Hepatocyte (in vitro differentiated cells): Measurements from ENCODE around the gene EFNA2. TPM values are rescaled to one million over a fixed set of nuclear protein-coding genes. Genes with fewer than 3 reads are reported as not detected.

Experiments used
- DNase-seq: peaks from one replicate; pipeline ENCODE4 v3.0.0-alpha.2; 2016; ENCODE audit warnings: low spot score
- H2AFZ ChIP-seq: fragments of 200-600 bp; sonication (generic); 2 replicates; pipeline ENCODE4 v1.6.0; 2016; ENCODE audit warnings: antibody characterized with exemption, mild to moderate bottlenecking
- H3K27ac ChIP-seq: fragments of 200-600 bp; sonication (generic); 2 replicates; pipeline ENCODE4 v1.5.1; 2016; ENCODE audit warnings: mild to moderate bottlenecking
- H3K27me3 ChIP-seq: fragments of 200-600 bp; sonication (generic); 2 replicates; pipeline ENCODE4 v1.6.1; 2016
- H3K36me3 ChIP-seq: fragments of 200-600 bp; sonication (generic); replicated peaks from 2 replicates; pipeline ENCODE4 v1.5.1; 2016; ENCODE audit warnings: low read depth; ENCODE audit not compliant: insufficient read depth
- H3K4me1 ChIP-seq: fragments of 200-600 bp; sonication (generic); 2 replicates; pipeline ENCODE4 v1.5.1; 2016; ENCODE audit warnings: mild to moderate bottlenecking, moderate library complexity; ENCODE audit not compliant: insufficient read depth
- H3K4me2 ChIP-seq: fragments of 200-600 bp; sonication (generic); 2 replicates; pipeline ENCODE4 v1.6.0; 2016
- H3K4me3 ChIP-seq: fragments of 200-600 bp; sonication (generic); 2 replicates; pipeline ENCODE4 v1.5.1; 2016; ENCODE audit warnings: mild to moderate bottlenecking
- H3K79me2 ChIP-seq: fragments of 200-600 bp; sonication (generic); 2 replicates; pipeline ENCODE4 v1.6.0; 2017; ENCODE audit warnings: mild to moderate bottlenecking
- H3K9me2 ChIP-seq: fragments of 200-600 bp; sonication (generic); replicated peaks from 2 replicates; pipeline ENCODE4 v1.6.0; 2017; ENCODE audit warnings: mild to moderate bottlenecking; ENCODE audit not compliant: insufficient read depth
- H3K9me3 ChIP-seq: fragments of 200-600 bp; sonication (generic); 2 replicates; pipeline ENCODE4 v1.5.1; 2016; ENCODE audit warnings: low read depth, mild to moderate bottlenecking
- H4K20me1 ChIP-seq: fragments of 200-600 bp; sonication (generic); 2 replicates; pipeline ENCODE4 v1.6.0; 2016; ENCODE audit warnings: mild to moderate bottlenecking; ENCODE audit not compliant: insufficient read depth, poor library complexity, severe bottlenecking
- CTCF ChIP-seq: fragments of 200-600 bp; sonication (generic); IDR thresholded peaks from 2 replicates; pipeline ENCODE4 v1.5.1; 2016; ENCODE audit warnings: antibody characterized with exemption, mild to moderate bottlenecking; ENCODE audit not compliant: poor library complexity
- EZH2 ChIP-seq: fragments of 200-600 bp; sonication (generic); IDR thresholded peaks from 2 replicates; pipeline ENCODE4 v1.6.1; 2016; ENCODE audit warnings: antibody characterized with exemption, mild to moderate bottlenecking, borderline replicate concordance
- EZH2phosphoT487 ChIP-seq: fragments of 200-600 bp; sonication (generic); IDR thresholded peaks from one replicate; pipeline ENCODE4 v1.6.1; 2018; ENCODE audit warnings: antibody characterized with exemption, mild to moderate bottlenecking, low read depth, moderate library complexity; ENCODE audit not compliant: unreplicated experiment, severe bottlenecking
- WGBS: methylation state at CpG from one replicate; pipeline ENCODE4 v1.1.6; 2016; ENCODE audit warnings: low lambda C conversion rate; ENCODE audit errors: missing lambda C conversion rate; 5-methylcytosine and 5-hydroxymethylcytosine counted together
- polyA plus RNA-seq: library from polyadenylated mRNA; unstranded; fragments of >200 nt; fragmentation: Nextera tagmentation; extraction: Ambion mirVana; gene quantifications from 2 replicates; pipeline ENCODE4 v1.2.1, GENCODE V29; 2016
- total RNA-seq: library from RNA; depleted of rRNA; stranded (reverse); fragments of >200 nt; gene quantifications from 2 replicates; pipeline ENCODE4 v1.2.3, GENCODE V29; 2014

The EFNA2 gene
- total and polyA plus RNA-seq, 2 experiments from 2014 or later, result 1.3 to 14.2 TPM

GRCh38 chr19:1282588-1283206, 3.0 kb upstream of the EFNA2 start:
- Histone ChIP-seq H3K27ac (no peak overlapping the region), H2AFZ (no peak overlapping the region), H3K9me3 (no peaks in the 10 kb centered on the region), H3K4me2 (no peak overlapping the region), H4K20me1 (no peaks in the 10 kb centered on the region), H3K36me3 (no peaks in the 10 kb centered on the region), H3K79me2 (peaks cover 14% of the 10 kb centered on the region), H3K4me1 (peaks cover 30% of the 10 kb centered on the region), H3K4me3 (no peak overlapping the region), H3K27me3 (no peaks in the 10 kb centered on the region), H3K9me2 (no peaks in the 10 kb centered on the region)
- DNase-seq, result no peak
- WGBS, result 85% methylated on average over 17 of the region's 18 CpGs
- TF ChIP-seq CTCF, result no peak
- no peak for TF ChIP-seq EZH2
- no peak for TF ChIP-seq EZH2phosphoT487

- H3K27ac ChIP-seq, result no peak overlapping the region
- no peaks in the 10 kb centered on the region for H3K36me3 ChIP-seq
- no peak for TF ChIP-seq EZH2phosphoT487
- TF ChIP-seq EZH2, result no peak
- no peak for TF ChIP-seq CTCF
- no peaks in the 10 kb centered on the region for H4K20me1 ChIP-seq
- H3K27me3 ChIP-seq, result no peaks in the 10 kb centered on the region
- peaks cover 21% of the 10 kb centered on the region for H3K79me2 ChIP-seq
- WGBS, result 83% methylated on average over 29 of the region's 29 CpGs
- no peaks in the 10 kb centered on the region for H3K9me2 ChIP-seq
- H3K4me2 ChIP-seq, result no peak overlapping the region
- DNase-seq, result no peak
- H2AFZ ChIP-seq, result no peak overlapping the region
- peaks cover 32% of the 10 kb centered on the region for H3K4me1 ChIP-seq
- no peak overlapping the region for H3K4me3 ChIP-seq
- H3K9me3 ChIP-seq, result no peaks in the 10 kb centered on the region
These were observed 2.3 kb upstream of the EFNA2 start for GRCh38 chr19:1283207-1283916.

GRCh38 chr19:1283917-1284292, 1.8 kb upstream of the EFNA2 start:
- Histone ChIP-seq H3K36me3 (no peaks in the 10 kb centered on the region), H3K79me2 (peaks cover 26% of the 10 kb centered on the region), H4K20me1 (no peaks in the 10 kb centered on the region), H3K4me3 (no peak overlapping the region), H2AFZ (no peak overlapping the region), H3K27ac (peak overlapping the region; percentile 85), H3K4me2 (peak overlapping the region; percentile 76), H3K27me3 (no peaks in the 10 kb centered on the region), H3K4me1 (peaks cover 32% of the 10 kb centered on the region), H3K9me3 (no peaks in the 10 kb centered on the region), H3K9me2 (no peaks in the 10 kb centered on the region)
- TF ChIP-seq CTCF (no peak), EZH2phosphoT487 (no peak)
- WGBS, result 93% methylated on average over 11 of the region's 12 CpGs
- no peak for DNase-seq
